A673 (cell line): ENCODE results near the gene BRD4.

Experiments
- EZH2 ChIP-seq: fragments of 200-600 bp; sonication (generic); IDR thresholded peaks from 2 replicates; pipeline ENCODE4 v1.6.1; 2017; ENCODE audit warnings: borderline replicate concordance, low read depth, mild to moderate bottlenecking, mixed read lengths, antibody characterized with exemption, low read length; ENCODE audit not compliant: poor library complexity, severe bottlenecking
- TF ChIP-seq, protein P1 (sequence below): fragments of 300-800, 200-600 bp; sonication (generic); conservative IDR thresholded peaks from 2 replicates; pipeline ENCODE4 v1.5.1; 2017; ENCODE audit warnings: low read depth, mild to moderate bottlenecking, antibody characterized with exemption, low read length, moderate library complexity, mixed read lengths

DNA sequence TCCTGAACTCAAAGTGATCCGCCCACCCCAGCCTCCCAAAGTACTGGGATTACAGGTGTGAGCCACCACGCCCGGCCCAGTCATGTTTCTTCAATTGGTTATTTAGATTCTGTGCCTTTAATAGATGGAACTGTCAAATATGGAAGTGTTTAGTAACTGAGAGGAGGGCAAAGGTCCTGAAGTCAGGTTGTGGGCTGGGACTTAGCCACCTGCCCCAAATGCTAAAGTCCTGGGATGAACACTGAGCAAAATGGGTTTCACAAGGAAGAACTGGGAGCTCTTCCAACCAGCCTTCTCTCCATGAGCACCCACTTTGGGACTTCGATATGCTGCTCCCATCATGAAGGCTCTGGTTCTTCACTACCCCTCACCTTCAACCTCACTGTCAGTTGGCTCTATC lies 25.6 kb upstream of the BRD4 start:
- TF ChIP-seq, protein P1, sequence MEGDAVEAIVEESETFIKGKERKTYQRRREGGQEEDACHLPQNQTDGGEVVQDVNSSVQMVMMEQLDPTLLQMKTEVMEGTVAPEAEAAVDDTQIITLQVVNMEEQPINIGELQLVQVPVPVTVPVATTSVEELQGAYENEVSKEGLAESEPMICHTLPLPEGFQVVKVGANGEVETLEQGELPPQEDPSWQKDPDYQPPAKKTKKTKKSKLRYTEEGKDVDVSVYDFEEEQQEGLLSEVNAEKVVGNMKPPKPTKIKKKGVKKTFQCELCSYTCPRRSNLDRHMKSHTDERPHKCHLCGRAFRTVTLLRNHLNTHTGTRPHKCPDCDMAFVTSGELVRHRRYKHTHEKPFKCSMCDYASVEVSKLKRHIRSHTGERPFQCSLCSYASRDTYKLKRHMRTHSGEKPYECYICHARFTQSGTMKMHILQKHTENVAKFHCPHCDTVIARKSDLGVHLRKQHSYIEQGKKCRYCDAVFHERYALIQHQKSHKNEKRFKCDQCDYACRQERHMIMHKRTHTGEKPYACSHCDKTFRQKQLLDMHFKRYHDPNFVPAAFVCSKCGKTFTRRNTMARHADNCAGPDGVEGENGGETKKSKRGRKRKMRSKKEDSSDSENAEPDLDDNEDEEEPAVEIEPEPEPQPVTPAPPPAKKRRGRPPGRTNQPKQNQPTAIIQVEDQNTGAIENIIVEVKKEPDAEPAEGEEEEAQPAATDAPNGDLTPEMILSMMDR: no peak
- no peak for TF ChIP-seq EZH2
